GM18520 (cell line): ENCODE data around the gene PLCB1.

ENCODE experiments used
- ATAC-seq: cut with Tn5 transposase; IDR thresholded peaks from one replicate; pipeline ENCODE4 v1.9.1; 2021; ENCODE audit not compliant: unreplicated experiment

The PLCB1 gene

GRCh38 chr20:8903655-8904605 lies 771.9 kb downstream of the PLCB1 start:
- ATAC-seq: no peak

- no peak for ATAC-seq
These were observed 777.5 kb downstream of the PLCB1 start for GRCh38 chr20:8909596-8909995.

- ATAC-seq: no peak
These were observed 780.0 kb downstream of the PLCB1 start for GRCh38 chr20:8912096-8912495.

GRCh38 chr20:8912731-8913130 lies 780.7 kb downstream of the PLCB1 start:
- no peak for ATAC-seq

GRCh38 chr20:8913456-8913855 lies 781.4 kb downstream of the PLCB1 start:
- ATAC-seq: no peak

- ATAC-seq: no peak
These were observed 782.4 kb downstream of the PLCB1 start for GRCh38 chr20:8914421-8914820.

GRCh38 chr20:8917084-8917483 lies 785.0 kb downstream of the PLCB1 start:
- no peak for ATAC-seq

- no peak for ATAC-seq
These were observed 786.1 kb downstream of the PLCB1 start for GRCh38 chr20:8918145-8918544.

- ATAC-seq: no peak
These were observed 792.5 kb downstream of the PLCB1 start for GRCh38 chr20:8924539-8924938.

GRCh38 chr20:8930726-8931125 lies 798.7 kb downstream of the PLCB1 start:
- no peak for ATAC-seq

- ATAC-seq: no peak
These were observed 800.4 kb downstream of the PLCB1 start for GRCh38 chr20:8932192-8933165.

GRCh38 chr20:8933381-8933807 lies 801.3 kb downstream of the PLCB1 start:
- no peak for ATAC-seq

GRCh38 chr20:8934362-8934761 lies 802.3 kb downstream of the PLCB1 start:
- ATAC-seq: no peak
